Subcutaneous abdominal adipose tissue (tissue), 5 donors: ENCODE results near the gene DMKN.
"Not testable (repeated sequence)": the region's sequence is repeated elsewhere in the genome, so short reads cannot be mapped to it uniquely, and the experiment has no call there.

Source experiments
- H3K27ac ChIP-seq: one replicate; pipeline ENCODE4 v1.7.0; 2013; ENCODE audit warnings: low read depth, mild to moderate bottlenecking, inconsistent platforms, low read length, moderate library complexity
- H3K27me3 ChIP-seq, 5 donors: one replicate each; pipeline ENCODE4 v1.7.0; 2013; ENCODE audit warnings: low read length in 5 of 5, inconsistent platforms in 1 of 5; ENCODE audit not compliant: control insufficient read depth in 5 of 5, insufficient read depth in 4 of 5
- H3K36me3 ChIP-seq, 5 donors: one replicate each; pipeline ENCODE4 v1.7.0; 2013; ENCODE audit warnings: low read length in 5 of 5; ENCODE audit not compliant: control insufficient read depth in 5 of 5, insufficient read depth in 5 of 5
- H3K4me1 ChIP-seq, 5 donors: one replicate each; pipeline ENCODE4 v1.7.0; 2013; ENCODE audit warnings: low read length in 5 of 5, mild to moderate bottlenecking in 3 of 5, moderate library complexity in 1 of 5; ENCODE audit not compliant: control insufficient read depth in 5 of 5, insufficient read depth in 5 of 5
- H3K4me3 ChIP-seq, 5 donors: one replicate each; pipeline ENCODE4 v1.7.0; 2013; ENCODE audit warnings: low read length in 5 of 5, low read depth in 1 of 5
- H3K9ac ChIP-seq, 5 donors: one replicate each; pipeline ENCODE4 v1.7.0; 2013; ENCODE audit warnings: low read length in 5 of 5, mild to moderate bottlenecking in 4 of 5, moderate library complexity in 3 of 5
- H3K9me3 ChIP-seq, 5 donors: one replicate each; pipeline ENCODE4 v1.7.0; 2013; ENCODE audit warnings: low read length in 5 of 5; ENCODE audit not compliant: control insufficient read depth in 5 of 5
- donor health status: healthy.
- donor health status: healthy.
- donor health status: healthy.
- donor health status: healthy.
- donor health status: healthy.

Gene DMKN

GRCh38 chr19:35471075-35471474, 42.4 kb downstream of the DMKN start:
- H3K36me3 ChIP-seq, H3K27me3 ChIP-seq, H3K9me3 ChIP-seq, H3K9ac ChIP-seq, H3K27ac ChIP-seq, H3K4me3 ChIP-seq: not testable (repeated sequence)
- peaks cover 0 to 28% (median 25%) of the 10 kb centered on the region in 5 donors for H3K4me1 ChIP-seq

- no peak overlapping the region for H3K9ac ChIP-seq
- no peak overlapping the region for H3K27ac ChIP-seq
- H3K36me3 ChIP-seq, result no peaks in the 10 kb centered on the region
- H3K4me3 ChIP-seq, result no peak overlapping the region
- peaks cover 0 to 28% (median 25%) of the 10 kb centered on the region in 5 donors for H3K4me1 ChIP-seq
- no peaks in the 10 kb centered on the region for H3K27me3 ChIP-seq
- no peaks in the 10 kb centered on the region for H3K9me3 ChIP-seq
Measured at GRCh38 chr19:35470128-35470527, 43.3 kb downstream of the DMKN start.

- H3K36me3 ChIP-seq, result no peaks in the 10 kb centered on the region
- H3K4me3 ChIP-seq, result no peak overlapping the region
- no peaks in the 10 kb centered on the region for H3K9me3 ChIP-seq
- peaks cover 0 to 30% (median 25%) of the 10 kb centered on the region in 5 donors for H3K4me1 ChIP-seq
- no peak overlapping the region for H3K27ac ChIP-seq
- no peaks in the 10 kb centered on the region for H3K27me3 ChIP-seq
- no peak overlapping the region for H3K9ac ChIP-seq
Measured at GRCh38 chr19:35468637-35469036, 44.8 kb downstream of the DMKN start.

GRCh38 chr19:35466259-35466658, 47.2 kb downstream of the DMKN start:
- Histone ChIP-seq H3K27me3 (no peaks in the 10 kb centered on the region), H3K9ac (no peak overlapping the region), H3K27ac (no peak overlapping the region), H3K36me3 (no peaks in the 10 kb centered on the region), H3K9me3 (no peaks in the 10 kb centered on the region), H3K4me1 (peaks cover under 1 to 49% (median 32%) of the 10 kb centered on the region in 5 donors), H3K4me3 (no peak overlapping the region)

- H3K27me3 ChIP-seq, H3K9me3 ChIP-seq, H3K4me3 ChIP-seq, H3K9ac ChIP-seq, H3K36me3 ChIP-seq: not testable (repeated sequence)
- Histone ChIP-seq H3K27ac (peak overlapping the region; percentile 39), H3K4me1 (peaks cover 23 to 70% (median 58%) of the 10 kb centered on the region in 5 donors)
Measured at GRCh38 chr19:35462956-35463355, 50.5 kb downstream of the DMKN start.

- peaks cover 23 to 70% (median 58%) of the 10 kb centered on the region in 5 donors for H3K4me1 ChIP-seq
- no peaks in the 10 kb centered on the region for H3K9me3 ChIP-seq
- peak overlapping the region; percentile 39 for H3K27ac ChIP-seq
- H3K4me3 ChIP-seq, result no peak overlapping the region
- H3K36me3 ChIP-seq, result no peaks in the 10 kb centered on the region
- no peak overlapping the region for H3K9ac ChIP-seq
- H3K27me3 ChIP-seq, result no peaks in the 10 kb centered on the region
Measured at GRCh38 chr19:35462476-35462953, 50.9 kb downstream of the DMKN start.

- H3K36me3 ChIP-seq, H3K27me3 ChIP-seq, H3K9me3 ChIP-seq, H3K9ac ChIP-seq, H3K4me3 ChIP-seq: not testable (repeated sequence)
- Histone ChIP-seq H3K27ac (peak overlapping the region; percentile 9), H3K4me1 (peaks cover 23 to 66% (median 53%) of the 10 kb centered on the region in 5 donors)
Measured at GRCh38 chr19:35461788-35462187, 51.7 kb downstream of the DMKN start.

- H3K9ac ChIP-seq, result no peak overlapping the region
Measured at GRCh38 chr19:35461060-35461459, 52.4 kb downstream of the DMKN start.

GRCh38 chr19:35460608-35461007, 52.8 kb downstream of the DMKN start:
- peak overlapping the region; percentile 96 for H3K27ac ChIP-seq
- H3K4me3 ChIP-seq, result no peak overlapping the region
- no peaks in the 10 kb centered on the region for H3K36me3 ChIP-seq
- no peaks in the 10 kb centered on the region for H3K27me3 ChIP-seq
- no peaks in the 10 kb centered on the region for H3K9me3 ChIP-seq
- H3K9ac ChIP-seq, result no peak overlapping the region
- H3K4me1 ChIP-seq, result peaks cover 23 to 64% (median 46%) of the 10 kb centered on the region in 5 donors

More at GRCh38 chr19:35461060-35461459, 52.4 kb downstream of the DMKN start:
- Histone ChIP-seq H3K36me3 (no peaks in the 10 kb centered on the region), H3K4me3 (no peak overlapping the region), H3K9me3 (no peaks in the 10 kb centered on the region), H3K27ac (peak overlapping the region; percentile 30), H3K4me1 (peaks cover 23 to 61% (median 46%) of the 10 kb centered on the region in 5 donors), H3K27me3 (no peaks in the 10 kb centered on the region)

- H3K9me3 ChIP-seq, result no peaks in the 10 kb centered on the region
- no peaks in the 10 kb centered on the region for H3K36me3 ChIP-seq
- peak overlapping the region in 3 of 5 donors; percentile 16 to 54 (median 27) for H3K4me3 ChIP-seq
- H3K4me1 ChIP-seq, result peaks cover 23 to 66% (median 46%) of the 10 kb centered on the region in 5 donors
- peak overlapping the region; percentile 22 to 84 (median 57) for H3K9ac ChIP-seq
- H3K27me3 ChIP-seq, result no peaks in the 10 kb centered on the region
- peak overlapping the region; percentile 96 for H3K27ac ChIP-seq
Measured at GRCh38 chr19:35459414-35460082, 53.9 kb downstream of the DMKN start.
